HG03108 (cell line): Measurements from ENCODE around the gene KLHL28.
A peak's percentile ranks its signal among the peaks of the same experiment; 100 is the strongest.
"Not testable (repeated sequence)": the region's sequence is repeated elsewhere in the genome, so short reads cannot be mapped to it uniquely, and the experiment has no call there.

Experiments
- ATAC-seq: cut with Tn5 transposase; IDR thresholded peaks from one replicate; pipeline ENCODE4 v1.9.1; 2021; ENCODE audit warnings: moderate library complexity; ENCODE audit not compliant: unreplicated experiment

KLHL28 gene

DNA sequence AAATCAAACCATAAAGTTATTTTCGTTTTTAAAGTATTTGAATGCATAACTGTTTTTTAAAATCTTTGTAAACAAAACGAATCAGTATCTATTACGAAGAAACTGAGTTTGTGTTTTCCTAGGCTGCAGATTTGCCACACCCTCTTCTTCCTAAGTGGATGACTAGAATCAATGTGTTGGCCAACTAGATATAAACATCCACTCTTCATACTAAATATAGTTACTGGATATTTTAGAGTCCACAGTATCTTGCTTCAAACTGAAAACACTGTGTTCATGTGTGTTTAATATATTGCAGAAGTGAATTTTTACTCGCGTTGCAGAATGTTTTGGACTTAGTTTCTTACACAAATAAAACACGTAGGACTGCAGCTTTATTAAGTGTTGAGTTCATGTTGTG, 63.2 kb downstream of the KLHL28 start:
- no peak for ATAC-seq

DNA sequence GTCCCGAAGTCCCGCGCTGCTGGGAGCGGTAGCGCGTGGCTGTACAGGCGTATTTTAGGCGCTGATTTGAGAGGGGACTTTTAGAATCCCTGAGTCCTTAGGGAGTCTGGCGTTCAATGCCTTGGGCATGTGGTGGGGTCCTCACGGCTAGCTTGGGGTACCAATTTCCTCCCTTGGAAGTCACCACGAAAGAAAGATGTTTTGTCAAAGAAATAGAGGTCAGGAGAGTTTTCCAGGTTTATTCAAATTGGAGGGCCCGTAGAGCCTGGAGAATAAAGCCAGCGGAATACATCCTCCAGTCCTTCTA, 63.9 kb downstream of the KLHL28 start:
- no peak for ATAC-seq

DNA sequence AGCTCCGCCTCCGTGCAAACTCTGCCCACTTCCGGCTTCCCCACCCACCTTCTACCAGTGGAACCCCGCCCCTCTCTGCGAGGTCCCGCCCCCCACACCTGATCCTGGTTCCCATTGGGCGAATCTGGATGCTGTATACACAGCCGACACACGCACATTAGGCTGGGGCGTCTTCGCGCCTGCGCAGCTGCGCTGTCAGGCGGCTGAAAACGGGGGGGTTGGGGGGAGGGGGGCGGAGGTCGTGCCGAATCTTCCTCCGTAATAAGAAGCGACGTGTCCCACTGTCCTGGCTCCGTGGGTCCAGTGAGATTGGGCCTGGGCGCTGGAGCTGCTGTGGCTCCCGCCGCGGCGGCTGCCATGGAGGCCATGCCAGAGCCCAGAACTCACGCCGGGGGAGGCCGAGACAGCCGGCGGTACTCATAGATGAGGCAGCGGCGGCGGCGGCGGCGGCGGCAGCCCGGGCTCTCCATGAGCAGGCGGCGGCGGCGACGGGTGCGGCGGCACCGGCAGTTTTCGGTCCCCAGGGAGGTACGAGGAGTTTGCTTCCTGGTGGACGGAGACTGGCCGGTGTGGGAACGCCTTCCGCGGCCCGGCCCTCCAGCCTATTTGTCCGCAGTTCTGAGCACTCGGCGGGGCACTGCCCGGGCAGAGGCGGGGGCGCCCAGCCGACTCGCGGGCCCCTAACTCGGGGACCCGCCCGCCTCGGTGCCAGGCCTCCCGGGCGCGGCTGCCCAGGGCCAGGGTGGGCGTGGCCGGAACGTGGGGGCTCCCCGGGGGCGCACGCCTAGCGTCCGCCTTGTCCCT, 64.5 kb downstream of the KLHL28 start:
- ATAC-seq, result peak; percentile 92

DNA sequence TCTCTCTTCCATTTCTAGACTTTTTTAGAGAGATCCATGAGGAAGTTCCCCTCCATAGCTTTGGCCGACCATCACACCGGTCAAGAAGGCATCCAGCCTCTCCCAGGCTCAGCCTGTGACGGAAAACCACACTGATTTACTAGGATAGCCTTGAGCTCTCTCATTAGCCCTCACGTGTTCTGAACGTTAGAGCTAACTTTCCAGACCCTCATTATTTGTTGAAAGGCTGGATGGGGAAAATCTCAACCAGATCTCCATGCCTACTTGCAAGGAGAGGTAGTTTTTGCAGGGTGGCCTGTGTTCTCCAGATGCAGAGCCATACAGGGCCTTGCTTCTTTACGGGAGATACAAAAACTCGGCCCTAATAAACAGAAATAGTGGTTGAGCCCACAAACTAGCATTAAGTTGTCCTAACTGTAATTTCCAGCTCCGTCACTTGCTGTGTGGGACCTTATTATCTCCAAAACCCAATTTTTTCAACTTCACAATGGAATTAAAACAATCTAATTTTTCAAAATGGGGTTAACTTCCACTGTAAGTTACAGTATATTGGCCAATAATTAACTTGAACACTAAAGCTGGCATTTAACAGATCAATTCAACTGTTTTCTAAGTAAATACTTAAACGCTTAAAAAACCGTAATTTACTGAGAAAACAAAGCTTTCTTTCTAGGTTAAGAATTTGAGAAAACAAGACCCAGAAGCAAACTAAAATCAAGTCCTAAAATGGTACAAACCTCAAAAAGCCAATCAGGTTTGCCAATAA, 65.3 kb downstream of the KLHL28 start:
- ATAC-seq, result no peak

DNA sequence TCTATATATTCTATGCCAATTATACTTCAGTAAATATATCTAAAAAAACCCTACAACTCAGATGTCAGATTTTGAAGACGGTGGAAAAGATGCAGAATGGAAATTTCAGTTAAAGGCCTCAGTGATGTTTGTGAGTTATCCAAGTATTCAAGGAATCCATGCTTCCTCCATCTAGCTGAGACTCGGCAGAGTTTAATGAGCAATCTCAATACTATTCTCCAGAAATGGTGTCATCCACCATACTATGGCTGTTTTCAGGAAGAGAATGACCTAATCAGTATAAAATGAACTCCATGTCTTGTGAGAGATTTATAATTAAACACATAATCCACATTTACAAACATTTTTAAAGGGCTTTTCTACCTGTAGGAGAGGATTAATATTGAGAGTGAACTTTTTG, 66.0 kb downstream of the KLHL28 start:
- no peak for ATAC-seq

DNA sequence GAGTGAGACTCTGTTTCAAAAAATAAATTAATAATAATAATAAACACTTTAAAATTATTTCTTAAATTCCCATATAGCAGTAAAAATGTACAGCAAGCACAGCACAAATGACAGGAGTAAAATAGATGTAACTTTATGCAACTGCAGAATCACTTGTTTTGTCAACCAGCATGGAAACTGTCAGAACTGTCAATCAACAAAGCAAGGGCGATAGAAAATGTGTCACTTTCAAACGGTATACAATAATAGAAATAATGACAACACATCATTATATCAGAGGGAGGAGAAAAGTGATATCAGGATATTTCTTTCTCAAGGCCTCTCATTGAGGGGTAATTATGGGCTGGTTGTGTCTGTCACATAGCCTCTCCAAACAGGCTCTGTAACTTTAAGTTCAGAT, 68.2 kb downstream of the KLHL28 start:
- no peak for ATAC-seq

DNA sequence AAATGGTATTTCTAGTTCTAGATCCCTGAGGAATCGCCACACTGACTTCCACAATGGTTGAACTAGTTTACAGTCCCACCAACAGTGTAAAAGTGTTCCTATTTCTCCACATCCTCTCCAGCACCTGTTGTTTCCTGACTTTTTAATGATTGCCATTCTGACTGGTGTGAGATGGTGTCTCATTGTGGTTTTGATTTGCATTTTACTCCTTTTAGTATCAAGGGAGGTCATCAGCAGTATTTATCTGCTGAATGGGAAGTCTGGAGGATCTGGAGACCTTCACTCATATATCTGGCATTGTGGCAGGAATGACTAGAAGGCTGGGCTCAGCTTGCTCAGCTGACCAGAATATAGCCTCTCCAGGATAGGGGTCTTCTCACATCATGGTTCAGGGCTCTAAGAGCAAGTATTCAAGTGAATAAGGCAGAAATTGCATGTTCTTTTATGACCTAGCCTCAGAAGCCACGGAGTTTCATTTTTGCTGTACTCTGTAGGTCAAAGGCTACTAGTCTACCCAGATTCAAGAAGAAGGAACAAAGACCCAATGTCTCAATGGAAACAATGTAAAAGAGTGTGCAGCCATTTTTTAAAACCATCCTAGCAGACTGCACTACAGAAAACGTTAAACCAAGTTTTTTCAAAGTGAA, 69.9 kb downstream of the KLHL28 start:
- ATAC-seq, result not testable (repeated sequence)

DNA sequence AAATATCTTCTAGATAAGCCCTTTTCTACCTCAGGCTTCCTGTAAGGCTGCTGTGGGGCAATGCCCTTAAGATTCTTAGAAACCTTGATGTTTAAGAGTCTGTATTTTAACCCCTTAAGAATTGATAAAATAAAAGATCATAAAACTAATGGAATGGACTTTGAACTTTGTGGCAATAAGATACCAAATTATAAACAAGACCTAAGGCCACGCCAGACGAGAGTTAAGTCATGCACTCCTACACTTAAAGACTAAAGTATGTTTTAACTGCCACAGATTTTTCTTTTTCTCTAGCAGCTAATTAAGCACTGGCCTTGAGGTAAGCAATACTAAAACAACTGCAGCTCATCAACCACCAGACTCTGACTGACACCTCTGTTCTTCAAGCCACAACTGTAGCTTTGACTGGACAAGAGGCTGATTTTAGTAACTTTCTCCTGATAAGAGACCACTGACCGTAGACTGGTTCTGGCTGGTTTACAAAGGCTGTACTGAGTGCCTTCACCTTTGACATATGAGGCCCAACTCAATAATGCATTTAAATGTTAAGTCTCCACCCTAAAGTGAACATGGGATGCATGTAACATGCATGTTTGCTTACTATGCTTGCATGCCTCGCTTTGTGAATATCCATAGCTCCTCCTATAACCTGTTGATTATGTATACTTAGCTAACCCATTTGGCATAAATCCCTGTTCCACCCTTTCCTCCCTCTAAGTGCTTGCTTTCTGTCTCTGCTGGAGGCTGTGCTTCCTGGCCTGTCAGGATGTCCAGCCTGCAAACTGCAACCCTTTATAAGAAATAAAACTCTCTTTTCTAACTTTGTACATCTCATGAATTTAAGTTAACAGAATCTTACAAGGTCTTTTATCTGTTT, 71.9 kb downstream of the KLHL28 start:
- no peak for ATAC-seq

DNA sequence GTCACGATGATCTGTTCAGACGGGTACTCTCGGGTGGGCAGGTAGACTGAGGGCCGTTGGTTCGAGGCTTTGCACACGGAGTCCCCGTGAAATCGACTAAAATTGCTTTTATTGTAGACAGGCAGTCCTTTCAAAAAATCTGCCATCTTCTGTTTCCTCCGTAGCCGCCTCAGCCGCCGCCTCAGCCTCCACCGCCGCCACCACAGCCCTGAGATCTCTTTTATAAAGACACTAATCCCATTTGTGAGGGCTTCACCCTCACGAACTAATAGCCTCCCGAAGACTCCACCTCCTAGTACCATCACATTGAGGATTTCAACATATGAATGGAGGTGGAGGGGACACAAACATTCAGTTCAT, 74.2 kb downstream of the KLHL28 start:
- ATAC-seq, result no peak

DNA sequence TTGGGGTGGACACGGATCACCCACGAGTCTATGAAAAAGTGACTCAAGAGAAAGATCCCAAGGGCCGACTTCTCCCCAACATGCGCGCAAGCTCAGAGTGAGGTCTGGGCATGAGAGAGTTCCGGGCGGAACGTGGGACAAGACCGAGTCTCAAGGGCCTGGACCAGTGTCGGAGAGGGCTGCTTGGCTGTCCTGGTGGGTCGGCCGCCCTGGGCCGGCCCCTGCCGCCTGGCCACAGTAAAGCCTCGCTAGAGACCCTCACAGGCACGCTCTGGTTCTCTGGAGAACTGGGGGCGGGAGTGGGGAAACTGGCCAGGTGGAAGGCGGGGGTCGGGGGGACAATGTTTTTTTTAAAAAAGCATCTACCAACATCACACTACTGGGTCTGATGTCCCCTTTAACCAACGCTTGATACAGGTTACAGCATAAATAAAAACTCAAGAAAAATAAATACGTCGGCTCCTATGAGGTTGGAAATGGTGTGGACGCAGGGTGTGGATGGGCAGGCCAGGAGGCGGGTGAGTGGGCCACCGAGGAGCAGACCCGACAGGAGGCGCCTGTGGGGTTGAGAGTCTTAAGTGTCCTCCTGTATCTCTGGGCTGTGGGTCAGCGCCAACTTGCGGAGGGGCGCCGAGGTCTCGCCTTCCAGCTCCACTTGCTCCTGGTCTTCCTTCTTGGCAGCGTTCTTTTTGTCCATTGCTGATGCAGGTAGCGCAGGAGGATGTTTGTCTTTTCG, 74.7 kb downstream of the KLHL28 start:
- ATAC-seq, result no peak

DNA sequence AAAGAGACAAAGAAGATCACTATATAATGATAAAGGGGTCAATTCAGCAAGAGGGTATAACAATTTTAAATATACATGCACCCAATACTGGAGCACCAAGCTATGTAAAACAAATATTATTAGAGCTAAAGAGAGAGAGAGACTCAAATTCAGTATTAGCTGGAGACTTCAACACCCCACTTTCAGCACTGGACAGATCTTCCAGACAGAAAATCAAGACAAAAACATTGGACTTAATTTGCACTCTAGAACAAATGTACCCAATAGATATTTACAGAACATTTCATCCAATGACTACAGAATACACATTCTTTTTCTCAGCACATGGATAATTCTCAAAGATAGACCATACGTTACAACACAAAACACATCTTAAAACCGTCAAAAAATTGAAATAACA, 81.0 kb downstream of the KLHL28 start:
- ATAC-seq, result no peak
